ENCODE measurements around the gene ITGAD. TPM values are rescaled to one million over a fixed set of nuclear protein-coding genes. Genes with fewer than 3 reads are reported as not detected.

Gene ITGAD
- polyA plus RNA-seq, 1 of the 3 experiments (the other 2 are of a cell fraction): not detected

DNA sequence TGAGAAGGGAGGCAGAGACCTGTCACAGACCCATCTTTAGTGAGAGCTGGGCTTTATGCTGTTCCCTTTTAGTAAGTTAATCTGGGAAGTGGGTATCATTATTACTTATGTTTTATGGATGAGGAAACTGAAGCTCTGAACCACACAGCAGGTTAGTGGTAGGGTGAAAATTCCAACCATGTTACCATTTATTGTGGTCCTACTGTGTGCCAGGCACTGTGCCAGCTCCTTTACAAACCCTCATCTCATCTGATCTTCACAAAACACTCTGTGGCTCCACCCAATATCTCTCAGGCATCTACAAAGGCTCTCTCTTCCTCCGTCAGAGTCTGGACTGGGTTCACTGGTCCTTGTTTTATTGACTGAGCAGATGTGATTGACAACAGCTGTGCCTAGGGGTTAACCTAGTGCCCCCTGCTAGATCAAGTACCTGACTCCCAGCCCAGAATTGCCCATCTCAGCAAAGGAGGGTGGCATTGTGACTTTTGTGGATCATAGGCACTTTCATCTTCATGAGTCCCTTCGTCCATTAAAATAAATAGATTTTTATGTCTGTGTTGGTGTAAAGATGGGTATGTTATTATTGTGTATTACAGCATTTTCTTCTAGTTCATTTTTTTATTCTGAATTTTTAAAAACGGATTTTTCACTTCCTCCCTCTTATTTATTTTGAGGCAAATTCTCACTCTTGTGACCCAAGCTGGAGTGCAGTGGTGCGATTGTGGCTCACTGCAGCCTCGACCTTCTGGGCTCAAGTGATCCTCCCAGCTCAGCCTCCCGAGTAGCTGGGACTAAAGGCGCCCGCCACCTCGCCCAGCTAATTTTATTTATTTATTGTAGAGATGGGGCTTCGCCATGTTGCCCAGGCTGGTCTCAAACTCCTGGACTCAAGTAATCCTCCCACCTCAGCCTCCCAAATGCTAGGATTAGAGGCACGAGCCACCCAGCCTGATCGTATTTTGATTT is 81.9 kb downstream of the ITGAD start (continued):
- TF ChIP-seq SIN3A (IDR thresholded peaks at IDR 0.05; ENCODE audit: borderline replicate concordance, low read depth, low read length) (no peak), GABPA (IDR thresholded peaks at IDR 0.05; ENCODE audit: low read depth) (no peak), TCF12 (IDR thresholded peaks at IDR 0.05) (no peak)

GRCh38 chr16:31475946-31476302 is 82.8 kb downstream of the ITGAD start:
- no peaks in the 10 kb centered on the region for H3K9me3 ChIP-seq
- no peaks in the 10 kb centered on the region for H3K27me3 ChIP-seq (ENCODE audit: insufficient read depth)
- H3K9me2 ChIP-seq: no peaks in the 10 kb centered on the region
- H3K4me2 ChIP-seq: no peak overlapping the region
- WGBS (ENCODE audit: low lambda C conversion rate): 97% methylated on average over 26 of the region's 26 CpGs
- H3F3A ChIP-seq (replicated peaks; ENCODE audit: insufficient read depth): peaks cover 34% of the 10 kb centered on the region
- no peak for DNase-seq
- H3K4me3 ChIP-seq (ENCODE audit: low read depth in 2 of 2, low read length in 1 of 2): no peak overlapping the region
- TF ChIP-seq, protein P1, sequence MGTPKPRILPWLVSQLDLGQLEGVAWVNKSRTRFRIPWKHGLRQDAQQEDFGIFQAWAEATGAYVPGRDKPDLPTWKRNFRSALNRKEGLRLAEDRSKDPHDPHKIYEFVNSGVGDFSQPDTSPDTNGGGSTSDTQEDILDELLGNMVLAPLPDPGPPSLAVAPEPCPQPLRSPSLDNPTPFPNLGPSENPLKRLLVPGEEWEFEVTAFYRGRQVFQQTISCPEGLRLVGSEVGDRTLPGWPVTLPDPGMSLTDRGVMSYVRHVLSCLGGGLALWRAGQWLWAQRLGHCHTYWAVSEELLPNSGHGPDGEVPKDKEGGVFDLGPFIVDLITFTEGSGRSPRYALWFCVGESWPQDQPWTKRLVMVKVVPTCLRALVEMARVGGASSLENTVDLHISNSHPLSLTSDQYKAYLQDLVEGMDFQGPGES (IDR thresholded peaks at IDR 0.05; ENCODE audit: low read depth, low read length): no peak
- no peak for TF ChIP-seq TCF12 (IDR thresholded peaks at IDR 0.05)
- no peak for TF ChIP-seq GABPA (IDR thresholded peaks at IDR 0.05; ENCODE audit: low read depth)
- no peak for TF ChIP-seq FOSL2 (IDR thresholded peaks at IDR 0.05; ENCODE audit: borderline replicate concordance, low read depth)
- TF ChIP-seq SMC3 (IDR thresholded peaks at IDR 0.05; ENCODE audit: low read depth, low read length): no peak
- TF ChIP-seq CHD2 (IDR thresholded peaks at IDR 0.05; ENCODE audit: low read length, partially characterized antibody): no peak
- TF ChIP-seq RCOR1 (IDR thresholded peaks at IDR 0.05; ENCODE audit: low read length): no peak
- ChIA-PET CTCF (interaction anchor here (0.8 to 2.5 kb wide), 2 partner anchors 16 to 359 kb away, joined by 3 to 14 read pairs; no protein-coding TSS in a partner anchor), POLR2A (no interaction called here)
- peaks cover 27 to 35% of the 10 kb centered on the region in 2 experiments for H3K36me3 ChIP-seq (replicated peaks in 1 of 2; ENCODE audit: control insufficient read depth in 1 of 2, insufficient read depth in 2 of 2, low read length in 1 of 2)
- no peak overlapping the region for H3K9ac ChIP-seq
- peaks cover 37% of the 10 kb centered on the region for H3K79me2 ChIP-seq (ENCODE audit: insufficient read depth)
- H3K4me1 ChIP-seq (ENCODE audit: control insufficient read depth in 1 of 2, insufficient read depth in 2 of 2, low read depth in 1 of 2, low read length in 1 of 2): peaks cover 0 to 12% of the 10 kb centered on the region in 2 experiments; a peak in 1 of 4 replicates
- H4K20me1 ChIP-seq (ENCODE audit: insufficient read depth): peaks cover 29% of the 10 kb centered on the region
- no peak overlapping the region for H2AFZ ChIP-seq (ENCODE audit: low read depth)
- no peak overlapping the region for H3K27ac ChIP-seq (ENCODE audit: low read depth in 2 of 2, low read length in 1 of 2)

Other genes with a start within 250 kb of the ITGAD start
- gene PRSS36, start 243.3 kb upstream of the ITGAD start, polyA plus RNA-seq (2012; rRNA removed): 0.36 and 0.49 TPM in 2 replicates
- 298 and 429 TPM in 2 replicates for gene FUS, start 213.2 kb upstream of the ITGAD start, polyA plus RNA-seq (2012; rRNA removed)
- gene PYCARD, start 190.6 kb upstream of the ITGAD start, polyA plus RNA-seq (2012; rRNA removed): 0.28 and 0.42 TPM in 2 replicates
- gene TRIM72, start 179.2 kb upstream of the ITGAD start, polyA plus RNA-seq (2012; rRNA removed): under 0.01 TPM in 1 of 2 replicates, not detected in the other
- not detected in 2 replicates for gene PYDC1, start 176.2 kb upstream of the ITGAD start, polyA plus RNA-seq (2012; rRNA removed)
- gene ITGAM, start 133.4 kb upstream of the ITGAD start, polyA plus RNA-seq (2012; rRNA removed): under 0.01 and 0.02 TPM in 2 replicates
- 0.44 and 0.66 TPM in 2 replicates for gene ITGAX, start 38.2 kb upstream of the ITGAD start, polyA plus RNA-seq (2012; rRNA removed)
- gene COX6A2, start 35.0 kb downstream of the ITGAD start, polyA plus RNA-seq (2012; rRNA removed): not detected in 2 replicates
- 0.45 and 0.61 TPM in 2 replicates for gene ZNF843, start 49.5 kb downstream of the ITGAD start, polyA plus RNA-seq (2012; rRNA removed)
- 7.0 and 8.9 TPM in 2 replicates for gene ARMC5, start 66.2 kb downstream of the ITGAD start, polyA plus RNA-seq (2012; rRNA removed)
- 29.7 and 30.4 TPM in 2 replicates for gene TGFB1I1, start 78.8 kb downstream of the ITGAD start, polyA plus RNA-seq (2012; rRNA removed)
- gene SLC5A2, start 89.8 kb downstream of the ITGAD start, polyA plus RNA-seq (2012; rRNA removed): 0.31 and 0.58 TPM in 2 replicates
- gene RUSF1, start 115.1 kb downstream of the ITGAD start, polyA plus RNA-seq (2012; rRNA removed): 36.5 and 46.8 TPM in 2 replicates
- gene AHSP, start 134.6 kb downstream of the ITGAD start, polyA plus RNA-seq (2012; rRNA removed): not detected in 2 replicates

Measured in SK-N-SH (cell line).